ENCODE measurements around the gene KCNK10.

Gene KCNK10

DNA sequence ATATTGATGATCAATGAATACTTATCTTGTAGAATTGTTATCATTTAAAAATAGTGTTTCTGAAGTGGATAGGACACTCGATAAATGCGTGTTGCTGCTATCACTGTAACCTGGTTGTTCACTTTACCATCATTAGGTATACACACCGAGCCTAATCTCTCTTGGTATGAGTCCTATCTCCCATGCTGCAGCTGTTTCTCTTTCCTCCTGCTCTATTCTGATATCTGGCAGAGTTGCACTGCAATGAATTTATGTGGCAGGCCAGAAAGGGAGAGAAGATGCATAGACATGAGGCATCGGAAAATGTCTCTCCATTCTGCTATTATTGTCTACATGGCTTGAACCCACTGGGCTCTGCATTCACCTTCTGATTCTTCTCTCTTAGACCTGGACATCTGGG, 26.7 kb downstream of the KCNK10 start:
- Histone ChIP-seq H3K4me2 (ENCODE audit: low read depth, low read length, poor library complexity, severe bottlenecking) (no peak overlapping the region), H3K4me1 (ENCODE audit: insufficient read depth, low read length, poor library complexity, severe bottlenecking) (no peaks in the 10 kb centered on the region), H3K9me2 (replicated peaks; ENCODE audit: low read depth, low read length) (no peaks in the 10 kb centered on the region), H4K20me1 (ENCODE audit: insufficient read depth, low read length, poor library complexity, severe bottlenecking) (no peaks in the 10 kb centered on the region), H3K27me3 (ENCODE audit: insufficient read depth, low read length, poor library complexity, severe bottlenecking) (no peaks in the 10 kb centered on the region), H3K4me3 (ENCODE audit: low read length, poor library complexity, severe bottlenecking) (no peak overlapping the region), H3K36me3 (ENCODE audit: insufficient read depth, low read length) (no peaks in the 10 kb centered on the region), H3K79me2 (ENCODE audit: insufficient read depth, low read length) (no peaks in the 10 kb centered on the region), H3K9ac (ENCODE audit: low read depth, low read length, poor library complexity, severe bottlenecking) (no peak overlapping the region), H3F3A (ENCODE audit: low read depth) (no peaks in the 10 kb centered on the region), H3K9me3 (ENCODE audit: insufficient read depth, low read depth, low read length) (no peaks in the 10 kb centered on the region), H2AFZ (ENCODE audit: low read length) (no peak overlapping the region)
- no peak for TF ChIP-seq EZH2phosphoT487 (IDR thresholded peaks at IDR 0.05; ENCODE audit: borderline replicate concordance)
- TF ChIP-seq, protein P1, sequence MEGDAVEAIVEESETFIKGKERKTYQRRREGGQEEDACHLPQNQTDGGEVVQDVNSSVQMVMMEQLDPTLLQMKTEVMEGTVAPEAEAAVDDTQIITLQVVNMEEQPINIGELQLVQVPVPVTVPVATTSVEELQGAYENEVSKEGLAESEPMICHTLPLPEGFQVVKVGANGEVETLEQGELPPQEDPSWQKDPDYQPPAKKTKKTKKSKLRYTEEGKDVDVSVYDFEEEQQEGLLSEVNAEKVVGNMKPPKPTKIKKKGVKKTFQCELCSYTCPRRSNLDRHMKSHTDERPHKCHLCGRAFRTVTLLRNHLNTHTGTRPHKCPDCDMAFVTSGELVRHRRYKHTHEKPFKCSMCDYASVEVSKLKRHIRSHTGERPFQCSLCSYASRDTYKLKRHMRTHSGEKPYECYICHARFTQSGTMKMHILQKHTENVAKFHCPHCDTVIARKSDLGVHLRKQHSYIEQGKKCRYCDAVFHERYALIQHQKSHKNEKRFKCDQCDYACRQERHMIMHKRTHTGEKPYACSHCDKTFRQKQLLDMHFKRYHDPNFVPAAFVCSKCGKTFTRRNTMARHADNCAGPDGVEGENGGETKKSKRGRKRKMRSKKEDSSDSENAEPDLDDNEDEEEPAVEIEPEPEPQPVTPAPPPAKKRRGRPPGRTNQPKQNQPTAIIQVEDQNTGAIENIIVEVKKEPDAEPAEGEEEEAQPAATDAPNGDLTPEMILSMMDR (conservative IDR thresholded peaks at IDR 0.05; ENCODE audit: low read length) = no peak

DNA sequence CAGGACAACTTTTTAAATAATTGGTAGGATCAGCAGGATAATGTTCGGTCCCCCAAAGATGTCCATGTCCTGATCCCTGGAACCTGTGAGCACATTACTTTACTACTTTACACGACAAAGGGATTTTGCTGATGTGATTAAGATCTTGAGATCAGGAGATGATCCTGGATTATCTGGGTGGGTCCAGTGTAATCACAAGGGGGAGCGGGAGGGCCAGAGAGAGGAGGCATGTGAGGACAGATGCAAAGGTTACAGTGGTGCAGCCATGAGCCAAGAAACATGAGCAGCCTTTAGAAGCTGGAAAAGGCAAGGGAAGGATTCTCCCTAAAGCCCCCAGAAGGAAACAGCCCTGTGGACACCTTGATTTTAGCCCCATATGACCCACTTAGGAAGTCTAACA, 33.1 kb downstream of the KCNK10 start:
- Histone ChIP-seq H3K9me2 (replicated peaks; ENCODE audit: low read depth, low read length) (no peaks in the 10 kb centered on the region), H3K4me2 (ENCODE audit: low read depth, low read length, poor library complexity, severe bottlenecking) (no peak overlapping the region), H3K36me3 (ENCODE audit: insufficient read depth, low read length) (no peaks in the 10 kb centered on the region), H3K27me3 (ENCODE audit: insufficient read depth, low read length, poor library complexity, severe bottlenecking) (no peaks in the 10 kb centered on the region), H4K20me1 (ENCODE audit: insufficient read depth, low read length, poor library complexity, severe bottlenecking) (no peaks in the 10 kb centered on the region), H3K9ac (ENCODE audit: low read depth, low read length, poor library complexity, severe bottlenecking) (no peak overlapping the region), H3K9me3 (ENCODE audit: insufficient read depth, low read depth, low read length) (no peaks in the 10 kb centered on the region), H3K79me2 (ENCODE audit: insufficient read depth, low read length) (no peaks in the 10 kb centered on the region), H3K4me1 (ENCODE audit: insufficient read depth, low read length, poor library complexity, severe bottlenecking) (no peaks in the 10 kb centered on the region), H3K4me3 (ENCODE audit: low read length, poor library complexity, severe bottlenecking) (no peak overlapping the region), H2AFZ (ENCODE audit: low read length) (no peak overlapping the region), H3F3A (ENCODE audit: low read depth) (no peaks in the 10 kb centered on the region)
- TF ChIP-seq, protein P1 (conservative IDR thresholded peaks at IDR 0.05; ENCODE audit: low read length) = no peak
- no peak for TF ChIP-seq EZH2phosphoT487 (IDR thresholded peaks at IDR 0.05; ENCODE audit: borderline replicate concordance)

DNA sequence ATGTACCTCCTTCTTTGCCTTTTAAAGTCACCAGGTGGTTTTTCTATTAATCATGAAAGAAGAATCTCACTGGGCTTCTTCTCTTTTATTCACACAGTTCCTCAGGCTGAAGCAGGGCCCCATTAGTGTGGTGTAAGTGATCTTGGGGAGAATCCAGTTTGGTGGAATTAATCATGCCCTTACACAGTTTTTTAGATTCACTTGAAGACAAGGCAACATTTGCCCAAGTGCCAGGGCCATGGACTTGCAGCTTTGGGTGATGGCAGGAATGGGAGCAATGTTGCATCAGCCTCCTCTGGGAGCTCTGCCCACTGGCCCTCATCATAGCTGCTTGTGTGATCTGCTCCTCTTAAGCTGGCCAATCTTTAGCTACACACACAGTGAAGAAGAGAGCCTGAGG, 33.8 kb downstream of the KCNK10 start:
- H4K20me1 ChIP-seq (ENCODE audit: insufficient read depth, low read length, poor library complexity, severe bottlenecking) = no peaks in the 10 kb centered on the region
- H3K9me2 ChIP-seq (replicated peaks; ENCODE audit: low read depth, low read length) = no peaks in the 10 kb centered on the region
- H3K4me2 ChIP-seq (ENCODE audit: low read depth, low read length, poor library complexity, severe bottlenecking) = no peak overlapping the region
- TF ChIP-seq, protein P1 (conservative IDR thresholded peaks at IDR 0.05; ENCODE audit: low read length) = no peak
- TF ChIP-seq EZH2phosphoT487 (IDR thresholded peaks at IDR 0.05; ENCODE audit: borderline replicate concordance) = no peak
- H3K36me3 ChIP-seq (ENCODE audit: insufficient read depth, low read length) = no peaks in the 10 kb centered on the region
- no peaks in the 10 kb centered on the region for H3K4me1 ChIP-seq (ENCODE audit: insufficient read depth, low read length, poor library complexity, severe bottlenecking)
- H3K27me3 ChIP-seq (ENCODE audit: insufficient read depth, low read length, poor library complexity, severe bottlenecking) = no peaks in the 10 kb centered on the region
- no peak overlapping the region for H3K4me3 ChIP-seq (ENCODE audit: low read length, poor library complexity, severe bottlenecking)
- no peak overlapping the region for H2AFZ ChIP-seq (ENCODE audit: low read length)
- no peak overlapping the region for H3K9ac ChIP-seq (ENCODE audit: low read depth, low read length, poor library complexity, severe bottlenecking)
- H3F3A ChIP-seq (ENCODE audit: low read depth) = no peaks in the 10 kb centered on the region
- no peaks in the 10 kb centered on the region for H3K9me3 ChIP-seq (ENCODE audit: insufficient read depth, low read depth, low read length)
- no peaks in the 10 kb centered on the region for H3K79me2 ChIP-seq (ENCODE audit: insufficient read depth, low read length)
